Natural killer cell (primary cell): ENCODE measurements around the gene DAB2IP. TPM values are rescaled to one million over a fixed set of nuclear protein-coding genes. Genes with fewer than 3 reads are reported as not detected.

Experiments used
- ATAC-seq, 3 donors: fragments of 150-1000 bp in 2 of 3; fragments of 200-7000 bp in 1 of 3; cut with Tn5 transposase; 1 replicate in 1 of 3; 2 replicates in 2 of 3; pipeline ENCODE4 v1.10.0; 2021; ENCODE audit warnings: mild to moderate bottlenecking in 2 of 3, moderate library complexity in 2 of 3
- DNase-seq, 2 donors: peaks; one replicate each; pipeline versions ENCODE4 v3.0.0 to v3.0.0-alpha.2; 2013 to 2021; ENCODE audit warnings: mixed read lengths in 1 of 2
- H3K27ac ChIP-seq: one replicate; pipeline ENCODE4 v1.5.1; 2013; ENCODE audit warnings: mild to moderate bottlenecking, low read length
- H3K27me3 ChIP-seq: one replicate; pipeline ENCODE4 v1.6.1; 2013; ENCODE audit warnings: low read length; ENCODE audit not compliant: control insufficient read depth, insufficient read depth
- H3K36me3 ChIP-seq: one replicate; pipeline ENCODE4 v1.6.1; 2013; ENCODE audit warnings: low read length; ENCODE audit not compliant: control insufficient read depth, insufficient read depth
- H3K4me1 ChIP-seq: one replicate; pipeline ENCODE4 v1.6.1; 2013; ENCODE audit warnings: low read length; ENCODE audit not compliant: control insufficient read depth, insufficient read depth
- H3K4me3 ChIP-seq: one replicate; pipeline ENCODE4 v1.5.1; 2013; ENCODE audit warnings: low read length
- H3K9me3 ChIP-seq: one replicate; pipeline ENCODE4 v1.6.1; 2013; ENCODE audit warnings: low read length; ENCODE audit not compliant: control insufficient read depth, insufficient read depth
- H3K27ac Mint-ChIP-seq, 2 donors: one replicate each; pipeline ENCODE4 v1.8.0; 2022; ENCODE audit warnings: mild to moderate bottlenecking in 2 of 2, mixed read lengths in 2 of 2, moderate library complexity in 1 of 2
- H3K27me3 Mint-ChIP-seq, 2 donors: one replicate each; pipeline ENCODE4 v1.8.0; 2022; ENCODE audit warnings: low read depth in 2 of 2, mixed read lengths in 2 of 2
- H3K36me3 Mint-ChIP-seq: one replicate; pipeline ENCODE4 v1.8.0; 2022; ENCODE audit warnings: mixed read lengths
- H3K4me1 Mint-ChIP-seq, 2 donors: one replicate each; pipeline ENCODE4 v1.8.0; 2022; ENCODE audit warnings: mixed read lengths in 2 of 2
- H3K4me3 Mint-ChIP-seq: one replicate; pipeline ENCODE4 v1.8.0; 2022; ENCODE audit warnings: mild to moderate bottlenecking, moderate library complexity, mixed read lengths
- H3K9me3 Mint-ChIP-seq, 2 donors: one replicate each; pipeline ENCODE4 v1.8.0; 2022; ENCODE audit warnings: mixed read lengths in 2 of 2
- WGBS: methylation state at CpG from one replicate; pipeline ENCODE4 v1.1.7; 2013; ENCODE audit warnings: missing lambda C conversion rate; ENCODE audit not compliant: insufficient coverage; 5-methylcytosine and 5-hydroxymethylcytosine counted together
- intact Hi-C: fragments of 100-400 bp; cut with micrococcal nuclease; formaldehyde crosslinking; loops from one replicate; pipeline ENCODE4 v1.14.2; 2022
- total RNA-seq, 4 donors: library from RNA; stranded (reverse); fragments of 120-200 nt in 1 of 4; gene quantifications; one replicate each; pipeline versions ENCODE4 v1.2.3 to v1.2.4, GENCODE V29; 2013 to 2022
- TF ChIP-seq, protein P1 (sequence below): fragments of 200-600 bp; IDR thresholded peaks from one replicate; pipeline ENCODE4 v1.8.0; 2022; ENCODE audit warnings: antibody characterized with exemption

The DAB2IP gene
- total RNA-seq, 3 donors from 2014 or later (not counting 1 experiment from before 2014, with no cell fraction given): 0.19 to 2.5 TPM; not detected in 1

- Mint-ChIP-seq H3K9me3 (no peaks in the 10 kb centered on the region), H3K36me3 (no peaks in the 10 kb centered on the region), H3K27me3 (no peaks in the 10 kb centered on the region), H3K4me3 (no peak overlapping the region), H3K27ac (no peak overlapping the region), H3K4me1 (no peaks in the 10 kb centered on the region)
- no peaks in the 10 kb centered on the region for H3K9me3 ChIP-seq
- intact Hi-C loops: no loop called here
- H3K27me3 ChIP-seq: no peaks in the 10 kb centered on the region
- H3K4me1 ChIP-seq: peaks cover 2% of the 10 kb centered on the region
- H3K27ac ChIP-seq: no peak overlapping the region
- DNase-seq: no peak
- no peak for ATAC-seq
- WGBS: 88% methylated on average over 12 of the region's 12 CpGs
- no peak overlapping the region for H3K4me3 ChIP-seq
- TF ChIP-seq, protein P1, sequence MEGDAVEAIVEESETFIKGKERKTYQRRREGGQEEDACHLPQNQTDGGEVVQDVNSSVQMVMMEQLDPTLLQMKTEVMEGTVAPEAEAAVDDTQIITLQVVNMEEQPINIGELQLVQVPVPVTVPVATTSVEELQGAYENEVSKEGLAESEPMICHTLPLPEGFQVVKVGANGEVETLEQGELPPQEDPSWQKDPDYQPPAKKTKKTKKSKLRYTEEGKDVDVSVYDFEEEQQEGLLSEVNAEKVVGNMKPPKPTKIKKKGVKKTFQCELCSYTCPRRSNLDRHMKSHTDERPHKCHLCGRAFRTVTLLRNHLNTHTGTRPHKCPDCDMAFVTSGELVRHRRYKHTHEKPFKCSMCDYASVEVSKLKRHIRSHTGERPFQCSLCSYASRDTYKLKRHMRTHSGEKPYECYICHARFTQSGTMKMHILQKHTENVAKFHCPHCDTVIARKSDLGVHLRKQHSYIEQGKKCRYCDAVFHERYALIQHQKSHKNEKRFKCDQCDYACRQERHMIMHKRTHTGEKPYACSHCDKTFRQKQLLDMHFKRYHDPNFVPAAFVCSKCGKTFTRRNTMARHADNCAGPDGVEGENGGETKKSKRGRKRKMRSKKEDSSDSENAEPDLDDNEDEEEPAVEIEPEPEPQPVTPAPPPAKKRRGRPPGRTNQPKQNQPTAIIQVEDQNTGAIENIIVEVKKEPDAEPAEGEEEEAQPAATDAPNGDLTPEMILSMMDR: no peak
- H3K36me3 ChIP-seq: no peaks in the 10 kb centered on the region
These were observed 173.7 kb downstream of the DAB2IP start for GRCh38 chr9:121825031-121825691.

DNA sequence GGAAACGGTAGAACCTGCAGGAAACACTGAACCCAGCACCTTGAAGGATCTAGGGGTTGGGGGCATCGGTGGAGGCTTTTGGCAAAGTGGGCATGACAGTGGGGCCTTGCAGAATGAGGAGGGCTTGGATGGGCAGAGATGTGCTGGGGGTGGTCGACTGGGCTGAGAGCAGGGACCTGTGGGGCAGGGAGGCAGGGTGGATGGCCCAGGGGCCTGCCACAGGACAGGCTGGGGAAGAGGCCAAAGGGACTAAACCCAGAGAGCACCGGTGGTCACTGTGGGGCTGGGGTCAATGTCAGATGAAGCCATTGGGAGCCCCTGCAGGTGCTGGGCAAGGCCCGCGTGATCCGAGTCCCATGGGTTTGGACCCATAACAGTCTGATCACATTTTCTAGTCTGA lies 175.3 kb downstream of the DAB2IP start:
- Mint-ChIP-seq H3K27me3 (no peaks in the 10 kb centered on the region), H3K4me3 (no peak overlapping the region), H3K36me3 (no peaks in the 10 kb centered on the region), H3K27ac (no peak overlapping the region), H3K4me1 (no peaks in the 10 kb centered on the region), H3K9me3 (no peaks in the 10 kb centered on the region)
- TF ChIP-seq, protein P1: no peak
- Histone ChIP-seq H3K9me3 (no peaks in the 10 kb centered on the region), H3K27me3 (no peaks in the 10 kb centered on the region), H3K36me3 (no peaks in the 10 kb centered on the region), H3K4me1 (peaks cover 2% of the 10 kb centered on the region), H3K27ac (no peak overlapping the region), H3K4me3 (no peak overlapping the region)
- intact Hi-C loops: no loop called here
- no peak for DNase-seq
- WGBS: 81% methylated on average over 7 of the region's 7 CpGs
- ATAC-seq: no peak

GRCh38 chr9:121827251-121827967 lies 176.0 kb downstream of the DAB2IP start:
- Histone ChIP-seq H3K27ac (no peak overlapping the region), H3K4me3 (no peak overlapping the region), H3K36me3 (no peaks in the 10 kb centered on the region), H3K27me3 (no peaks in the 10 kb centered on the region), H3K4me1 (peaks cover 2% of the 10 kb centered on the region), H3K9me3 (no peaks in the 10 kb centered on the region)
- 93% methylated on average over 17 of the region's 17 CpGs for WGBS
- ATAC-seq (no peak), DNase-seq (no peak)
- Mint-ChIP-seq H3K4me3 (no peak overlapping the region), H3K36me3 (no peaks in the 10 kb centered on the region), H3K9me3 (no peaks in the 10 kb centered on the region), H3K27me3 (no peaks in the 10 kb centered on the region), H3K27ac (no peak overlapping the region), H3K4me1 (no peaks in the 10 kb centered on the region)
- TF ChIP-seq, protein P1: no peak
- intact Hi-C loops: no loop called here
